Right lobe of liver (tissue), 6 donors: Measurements from ENCODE around the gene SMIM17. TPM values are rescaled to one million over a fixed set of nuclear protein-coding genes. Genes with fewer than 3 reads are reported as not detected.
"Not testable (repeated sequence)": the region's sequence is repeated elsewhere in the genome, so short reads cannot be mapped to it uniquely, and the experiment has no call there.

Experiments used
- ATAC-seq, 4 donors: fragments of 200-7000 bp; cut with Tn5 transposase; one replicate each; pipeline ENCODE4 v1.9.1; 2020; ENCODE audit warnings: mild to moderate bottlenecking in 4 of 4, moderate library complexity in 4 of 4
- DNase-seq, 3 donors: peaks; one replicate each; pipeline ENCODE4 v3.0.0-alpha.2; 2020
- H3K27ac ChIP-seq, 3 donors: fragments of 200-600 bp; one replicate each; pipeline ENCODE4 v1.8.0; 2022
- H3K27me3 ChIP-seq, 2 donors: fragments of 200-600 bp; one replicate each; pipeline ENCODE4 v1.8.0; 2022
- H3K36me3 ChIP-seq, 4 donors: fragments of 200-600 bp; sonication (generic) in 1 of 4; one replicate each; pipeline versions ENCODE4 v1.5.1 to v1.8.0; 2017 to 2022; ENCODE audit warnings: control low read depth in 1 of 4
- H3K4me1 ChIP-seq, 4 donors: fragments of 200-600 bp; sonication (generic) in 1 of 4; one replicate each; pipeline versions ENCODE4 v1.5.1 to v1.8.0; 2017 to 2022; ENCODE audit warnings: control low read depth in 1 of 4
- H3K4me3 ChIP-seq, 3 donors: fragments of 200-600 bp; one replicate each; pipeline ENCODE4 v1.8.0; 2022
- H3K9me3 ChIP-seq, 4 donors: fragments of 200-600 bp; sonication (generic) in 1 of 4; one replicate each; pipeline versions ENCODE4 v1.5.1 to v1.8.0; 2017 to 2022; ENCODE audit warnings: control low read depth in 1 of 4
- POLR2A ChIP-seq: fragments of 450-650 bp; IDR thresholded peaks from one replicate; pipeline ENCODE4 v1.6.1; 2017; ENCODE audit warnings: antibody characterized with exemption, mild to moderate bottlenecking
- WGBS: methylation state at CpG from one replicate; pipeline ENCODE4 v1.1.6; 2018; ENCODE audit warnings: low coverage, low lambda C conversion rate; ENCODE audit not compliant: insufficient coverage; ENCODE audit errors: missing lambda C conversion rate; 5-methylcytosine and 5-hydroxymethylcytosine counted together
- intact Hi-C, 2 donors: fragments of 100-400 bp; cut with DNase I; formaldehyde crosslinking; loops; one replicate each; pipeline versions ENCODE4 v1.11.2 to v1.14.1; 2022
- total RNA-seq, 6 experiments: library from RNA; depleted of rRNA in 2 of 6; stranded (reverse); fragments of >200 nt in 2 of 6; fragmentation: NEBNext Ultra II Directional in 3 of 6; extraction: Animal tissue kit (Norgen Biotek cat#: 25700) in 3 of 6; gene quantifications; one replicate each; pipeline versions ENCODE4 v1.1.0 to v1.2.4, GENCODE V29; 2016 to 2023
- TF ChIP-seq, protein P1 (sequence below), 4 donors: fragments of 200-600 bp in 3 of 4; fragments of 450-650 bp in 1 of 4; IDR thresholded peaks; one replicate each; pipeline versions ENCODE4 v1.5.1 to v1.8.0; 2016 to 2022; ENCODE audit warnings: antibody characterized with exemption in 4 of 4, mild to moderate bottlenecking in 2 of 4
- donor health status: DM: no; HTN: yes; CAD: no.
- donor health status: DM: no; HTN: no; CAD: no.
- donor health status: DM: no; HTN: no; CAD: no.
- donor health status: DM: no; HTN: yes; CAD: no.
- donor health status: DM: no; HTN: yes; CAD: no.

SMIM17 gene
- total RNA-seq, 6 experiments from 2014 or later, result not detected

DNA sequence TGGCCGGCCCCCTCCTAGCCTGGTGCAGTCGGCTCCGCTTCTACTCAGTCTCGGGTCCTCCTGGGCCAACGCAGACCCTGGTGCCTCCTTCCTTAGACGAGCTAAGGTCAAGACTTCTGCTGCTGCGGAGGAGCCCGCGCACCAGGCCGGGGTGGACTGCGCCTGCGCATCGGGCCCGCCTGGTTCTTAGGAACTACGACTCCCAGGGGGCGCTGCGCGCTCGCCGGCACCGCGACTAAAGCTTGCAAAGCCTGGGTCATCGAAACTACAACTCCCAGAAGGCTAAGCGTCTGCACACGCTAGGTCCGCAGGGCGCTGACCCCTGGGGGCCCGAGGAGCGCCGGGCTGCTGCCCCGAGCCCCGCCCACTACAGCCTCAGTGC, 28.6 kb downstream of the SMIM17 start, which contains the start of gene ZNF835:
Gene ZNF835 (minus strand): TSS at position 145 of the 382 bp plus-strand sequence. CDS start 6,559 bp downstream, outside the sequence.
- ATAC-seq (peak; percentile 86 to 98 (median 92)), DNase-seq (peak; percentile 84 to 93 (median 86))
- no peak within 1 kb of the TSS for H3K27ac ChIP-seq
- H3K9me3 ChIP-seq, result no peaks in the 10 kb centered on the region
- H3K4me3 ChIP-seq, result peak within 1 kb of the TSS; percentile 34 to 59 (median 41)
- no peaks in the 10 kb centered on the region for H3K27me3 ChIP-seq
- no peaks in the 10 kb centered on the region for H3K36me3 ChIP-seq
- WGBS, result 0% methylated on average over 8 of the region's 32 CpGs
- intact Hi-C loops, result no loop called here
- TF ChIP-seq POLR2A, result no peak
- TF ChIP-seq, protein P1, sequence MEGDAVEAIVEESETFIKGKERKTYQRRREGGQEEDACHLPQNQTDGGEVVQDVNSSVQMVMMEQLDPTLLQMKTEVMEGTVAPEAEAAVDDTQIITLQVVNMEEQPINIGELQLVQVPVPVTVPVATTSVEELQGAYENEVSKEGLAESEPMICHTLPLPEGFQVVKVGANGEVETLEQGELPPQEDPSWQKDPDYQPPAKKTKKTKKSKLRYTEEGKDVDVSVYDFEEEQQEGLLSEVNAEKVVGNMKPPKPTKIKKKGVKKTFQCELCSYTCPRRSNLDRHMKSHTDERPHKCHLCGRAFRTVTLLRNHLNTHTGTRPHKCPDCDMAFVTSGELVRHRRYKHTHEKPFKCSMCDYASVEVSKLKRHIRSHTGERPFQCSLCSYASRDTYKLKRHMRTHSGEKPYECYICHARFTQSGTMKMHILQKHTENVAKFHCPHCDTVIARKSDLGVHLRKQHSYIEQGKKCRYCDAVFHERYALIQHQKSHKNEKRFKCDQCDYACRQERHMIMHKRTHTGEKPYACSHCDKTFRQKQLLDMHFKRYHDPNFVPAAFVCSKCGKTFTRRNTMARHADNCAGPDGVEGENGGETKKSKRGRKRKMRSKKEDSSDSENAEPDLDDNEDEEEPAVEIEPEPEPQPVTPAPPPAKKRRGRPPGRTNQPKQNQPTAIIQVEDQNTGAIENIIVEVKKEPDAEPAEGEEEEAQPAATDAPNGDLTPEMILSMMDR (IDR thresholded peaks at IDR 0.05), result peak in 1 of 4 donors; percentile 18
- H3K4me1 ChIP-seq, result no peaks in the 10 kb centered on the region

DNA sequence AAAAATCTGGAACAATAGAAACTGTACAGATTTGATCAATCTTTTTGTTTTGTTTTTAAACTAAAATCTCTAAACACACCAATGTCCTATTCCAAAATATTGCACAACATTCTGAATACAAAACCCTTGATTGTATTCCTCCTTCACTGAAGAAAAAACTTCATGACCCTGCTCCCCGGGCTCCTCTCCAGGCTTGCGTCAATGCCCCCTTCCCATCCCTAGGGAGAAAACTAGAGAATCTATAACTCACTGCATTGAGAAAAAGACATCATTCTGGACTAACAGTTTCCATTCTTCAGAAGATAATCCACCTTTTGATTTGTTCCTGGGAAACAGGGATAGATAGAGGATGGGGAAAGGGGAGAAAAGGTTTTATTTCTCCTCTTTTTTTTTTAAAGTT, 29.7 kb downstream of the SMIM17 start:
- H3K27ac ChIP-seq, intact Hi-C loops, H3K4me3 ChIP-seq, H3K4me1 ChIP-seq, DNase-seq, ATAC-seq, H3K27me3 ChIP-seq, H3K36me3 ChIP-seq, H3K9me3 ChIP-seq: not testable (repeated sequence)
- WGBS, result 77% methylated on average over 2 of the region's 2 CpGs

DNA sequence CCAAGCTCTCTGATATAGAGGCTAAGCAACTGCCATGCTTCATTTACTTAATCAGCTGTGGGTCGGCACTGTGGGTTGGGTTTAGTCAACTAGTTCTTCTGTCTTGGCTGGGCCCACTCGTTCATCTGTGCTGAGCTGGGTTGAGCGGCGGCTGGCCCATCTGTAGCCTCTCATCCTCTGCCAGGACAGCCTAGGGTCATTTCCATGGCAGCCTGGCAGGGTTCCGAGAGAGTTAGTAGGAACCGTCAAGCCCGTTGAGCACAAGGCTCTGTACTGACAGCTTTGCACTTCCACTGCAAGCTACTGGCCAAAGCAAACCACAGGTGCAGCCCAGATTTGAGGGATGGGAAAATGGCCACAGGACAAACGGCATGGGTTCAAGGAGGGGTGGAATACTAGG, 35.2 kb downstream of the SMIM17 start:
- DNase-seq (no peak), ATAC-seq (no peak)
- Histone ChIP-seq H3K27ac (no peak overlapping the region), H3K4me3 (no peak overlapping the region), H3K4me1 (no peaks in the 10 kb centered on the region), H3K36me3 (no peaks in the 10 kb centered on the region), H3K9me3 (no peaks in the 10 kb centered on the region), H3K27me3 (no peaks in the 10 kb centered on the region)
- TF ChIP-seq, protein P1 (IDR thresholded peaks at IDR 0.05), result no peak
- no peak for TF ChIP-seq POLR2A
- intact Hi-C loops, result no loop called here
- WGBS, result 87% methylated on average over 6 of the region's 8 CpGs

DNA sequence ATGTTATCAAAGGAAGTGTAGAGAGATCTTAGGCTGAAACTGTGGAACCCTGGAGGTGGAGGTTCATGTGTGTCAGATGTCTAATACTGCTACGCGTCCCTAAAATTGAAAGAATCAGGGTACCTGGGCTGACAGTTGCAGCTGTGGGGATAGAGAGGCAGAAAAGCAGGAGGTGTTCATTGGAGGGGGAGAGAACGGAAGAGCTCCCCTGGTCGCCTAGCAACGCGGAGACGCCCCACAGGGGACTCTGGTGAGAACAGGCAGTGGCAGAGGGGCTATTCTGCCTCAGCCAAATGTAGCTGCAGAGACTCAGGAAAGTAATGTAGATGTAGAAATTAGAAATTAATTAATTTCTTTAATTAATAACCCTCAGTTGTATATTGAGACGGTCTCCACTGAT, 38.7 kb downstream of the SMIM17 start:
- intact Hi-C loops, result no loop called here
- 42% methylated on average over 8 of the region's 8 CpGs for whole genome bisulfite sequencing

DNA sequence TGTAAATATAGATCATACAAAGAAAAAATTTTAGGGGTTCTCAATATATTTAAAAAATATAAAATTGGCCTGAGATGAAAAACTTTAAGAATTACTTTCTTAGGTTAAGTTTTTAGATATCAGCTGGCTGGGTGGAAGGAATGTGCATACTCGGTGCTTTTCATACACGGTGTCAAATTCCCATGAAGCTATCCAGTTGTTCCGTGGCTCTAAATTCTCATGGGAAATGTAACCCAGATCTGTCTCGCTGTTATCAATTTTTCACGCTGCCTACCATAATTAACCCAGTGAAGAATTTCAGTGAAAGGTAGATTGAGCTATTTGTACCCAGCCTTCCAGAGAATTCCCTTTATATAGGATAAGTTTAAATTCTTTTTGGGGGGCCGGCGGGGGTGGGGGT, 40.2 kb downstream of the SMIM17 start:
- 57% methylated on average over 7 of the region's 7 CpGs for WGBS
- TF ChIP-seq, protein P1 (IDR thresholded peaks at IDR 0.05), result no peak
- no peak for TF ChIP-seq POLR2A
- ATAC-seq (no peak), DNase-seq (no peak)
- intact Hi-C loops, result no loop called here
- Histone ChIP-seq H3K9me3 (no peaks in the 10 kb centered on the region), H3K27ac (no peak overlapping the region), H3K4me1 (no peaks in the 10 kb centered on the region), H3K36me3 (no peaks in the 10 kb centered on the region), H3K4me3 (no peak overlapping the region), H3K27me3 (no peaks in the 10 kb centered on the region)

More for the DNA sequence above, 38.7 kb downstream of the SMIM17 start:
- no peaks in the 10 kb centered on the region for H3K36me3 ChIP-seq
- no peaks in the 10 kb centered on the region for H3K27me3 ChIP-seq
- no peak overlapping the region for H3K4me3 ChIP-seq
- H3K9me3 ChIP-seq, result no peaks in the 10 kb centered on the region
- TF ChIP-seq POLR2A, result no peak
- TF ChIP-seq, protein P1 (IDR thresholded peaks at IDR 0.05), result no peak
- ATAC-seq (no peak), DNase-seq (no peak)
- H3K27ac ChIP-seq, result no peak overlapping the region
- H3K4me1 ChIP-seq, result no peaks in the 10 kb centered on the region
